NT2/D1 (cell line): ENCODE results near the gene UBE2N.
A peak's percentile ranks its signal among the peaks of the same experiment; 100 is the strongest.

Experiments
- DNase-seq: peaks from one replicate; pipeline ENCODE4 v3.0.0-alpha.2; 2011; ENCODE audit warnings: low read depth, low spot score
- H3K27me3 ChIP-seq: 2 replicates; pipeline ENCODE4 v1.6.0; 2011; ENCODE audit warnings: mild to moderate bottlenecking; ENCODE audit not compliant: insufficient read length, insufficient read depth
- H3K36me3 ChIP-seq: 2 replicates; pipeline ENCODE4 v1.6.1; 2011; ENCODE audit warnings: mild to moderate bottlenecking, low read length, mixed read lengths; ENCODE audit not compliant: insufficient read depth, insufficient read length
- H3K4me1 ChIP-seq: 2 replicates; pipeline ENCODE4 v1.5.1; 2011; ENCODE audit not compliant: insufficient read depth, insufficient read length
- H3K4me3 ChIP-seq: 2 replicates; pipeline ENCODE4 v1.5.1; 2011; ENCODE audit warnings: low read depth; ENCODE audit not compliant: insufficient read length
- H3K9ac ChIP-seq: 2 replicates; pipeline ENCODE4 v1.6.0; 2011; ENCODE audit warnings: low read depth; ENCODE audit not compliant: insufficient read length
- H3K9me3 ChIP-seq: 2 replicates; pipeline ENCODE4 v1.5.1; 2011; ENCODE audit warnings: mild to moderate bottlenecking, low read length; ENCODE audit not compliant: insufficient read depth
- SUZ12 ChIP-seq: IDR thresholded peaks from 2 replicates; pipeline ENCODE4 v1.6.1; 2011; ENCODE audit not compliant: insufficient read length, insufficient read depth; ENCODE audit errors: extremely low read depth
- YY1 ChIP-seq: IDR thresholded peaks from 2 replicates; pipeline ENCODE4 v1.6.1; 2011; ENCODE audit not compliant: insufficient read length, insufficient read depth
- ZNF274 ChIP-seq: IDR thresholded peaks from 2 replicates; pipeline ENCODE4 v1.6.1; 2011; ENCODE audit warnings: mild to moderate bottlenecking, low read depth, low read length

Gene UBE2N

GRCh38 chr12:93441617-93442410 lies at the start of gene UBE2N:
Gene UBE2N, minus strand, starts transcription at chr12:93441947. Its CDS starts 63 bp downstream, at chr12:93441884.
- H3K36me3 ChIP-seq = peaks cover 6% of the 10 kb centered on the region
- no peaks in the 10 kb centered on the region for H3K27me3 ChIP-seq
- TF ChIP-seq YY1 (peak; percentile 11), SUZ12 (no peak)
- H3K9ac ChIP-seq = peak within 1 kb of the TSS; percentile 96
- peak within 1 kb of the TSS; percentile 87 for H3K4me3 ChIP-seq
- DNase-seq = peak; percentile 91
- H3K9me3 ChIP-seq = no peaks in the 10 kb centered on the region
- peaks cover 2% of the 10 kb centered on the region for H3K4me1 ChIP-seq

- peaks cover 90% of the 10 kb centered on the region for H3K36me3 ChIP-seq
- DNase-seq = no peak
- H3K4me3 ChIP-seq = no peak overlapping the region
- no peak overlapping the region for H3K9ac ChIP-seq
- H3K27me3 ChIP-seq = no peaks in the 10 kb centered on the region
- H3K4me1 ChIP-seq = no peaks in the 10 kb centered on the region
- no peak for TF ChIP-seq ZNF274
- no peak for TF ChIP-seq YY1
- no peak for TF ChIP-seq SUZ12
- H3K9me3 ChIP-seq = no peaks in the 10 kb centered on the region
Observed at GRCh38 chr12:93484315-93484981, 42.7 kb upstream of the UBE2N start.

GRCh38 chr12:93483151-93483807 lies 41.5 kb upstream of the UBE2N start:
- Histone ChIP-seq H3K4me1 (no peaks in the 10 kb centered on the region), H3K9ac (no peak overlapping the region), H3K36me3 (peaks cover 86% of the 10 kb centered on the region), H3K9me3 (no peaks in the 10 kb centered on the region), H3K27me3 (no peaks in the 10 kb centered on the region), H3K4me3 (no peak overlapping the region)
- no peak for DNase-seq
- no peak for TF ChIP-seq YY1
- TF ChIP-seq ZNF274 = no peak

GRCh38 chr12:93482721-93483120 lies 41.0 kb upstream of the UBE2N start:
- no peak for DNase-seq
- no peak for TF ChIP-seq YY1
- TF ChIP-seq SUZ12 = no peak
- Histone ChIP-seq H3K9me3 (no peaks in the 10 kb centered on the region), H3K36me3 (peaks cover 86% of the 10 kb centered on the region), H3K9ac (no peak overlapping the region), H3K27me3 (no peaks in the 10 kb centered on the region), H3K4me3 (no peak overlapping the region), H3K4me1 (no peaks in the 10 kb centered on the region)

- TF ChIP-seq SUZ12 (no peak), YY1 (no peak), ZNF274 (no peak)
- H3K4me1 ChIP-seq = no peaks in the 10 kb centered on the region
- no peak for DNase-seq
- no peaks in the 10 kb centered on the region for H3K9me3 ChIP-seq
- H3K27me3 ChIP-seq = no peaks in the 10 kb centered on the region
- H3K9ac ChIP-seq = no peak overlapping the region
- no peak overlapping the region for H3K4me3 ChIP-seq
- H3K36me3 ChIP-seq = peaks cover 79% of the 10 kb centered on the region
Observed at GRCh38 chr12:93476555-93476954, 34.8 kb upstream of the UBE2N start.

GRCh38 chr12:93469386-93469785 lies 27.6 kb upstream of the UBE2N start:
- H3K4me3 ChIP-seq = no peak overlapping the region
- no peaks in the 10 kb centered on the region for H3K4me1 ChIP-seq
- H3K9me3 ChIP-seq = no peaks in the 10 kb centered on the region
- H3K9ac ChIP-seq = no peak overlapping the region
- no peak for DNase-seq
- H3K36me3 ChIP-seq = peaks cover 52% of the 10 kb centered on the region
- TF ChIP-seq ZNF274 (no peak), YY1 (no peak), SUZ12 (no peak)
- H3K27me3 ChIP-seq = no peaks in the 10 kb centered on the region

- peaks cover 39% of the 10 kb centered on the region for H3K36me3 ChIP-seq
- no peaks in the 10 kb centered on the region for H3K27me3 ChIP-seq
- no peak for DNase-seq
- no peaks in the 10 kb centered on the region for H3K4me1 ChIP-seq
- peak overlapping the region; percentile 98 for H3K9ac ChIP-seq
- peak overlapping the region; percentile 97 for H3K4me3 ChIP-seq
- no peaks in the 10 kb centered on the region for H3K9me3 ChIP-seq
- no peak for TF ChIP-seq SUZ12
- TF ChIP-seq YY1 = no peak
- TF ChIP-seq ZNF274 = no peak
Observed at GRCh38 chr12:93468008-93468371, 26.2 kb upstream of the UBE2N start.
